ENCODE data around the gene SMIM12. TPM values are rescaled to one million over a fixed set of nuclear protein-coding genes. Genes with fewer than 3 reads are reported as not detected.
A peak's percentile ranks its signal among the peaks of the same experiment; 100 is the strongest.

Gene SMIM12
- total RNA-seq, 2 donors from 2014 or later = 49.6 to 55.2 TPM

GRCh38 chr1:34868230-34869049, 8.9 kb upstream of the SMIM12 start:
- intact Hi-C loops (cut with DNase I) = loop anchor here (5.0 kb wide), 1 partner anchor 81 kb away; no protein-coding TSS in a partner anchor
- DNase-seq = no peak
- Histone ChIP-seq H3K4me3 (no peak overlapping the region), H3K9ac (ENCODE audit: low read depth in 2 of 2, low read length in 2 of 2) (no peak overlapping the region), H3K4me1 (no peaks in the 10 kb centered on the region), H3K9me3 (no peaks in the 10 kb centered on the region), H3K36me3 (no peaks in the 10 kb centered on the region), H3K27ac (no peak overlapping the region), H3K27me3 (no peaks in the 10 kb centered on the region)
- TF ChIP-seq CTCF (IDR thresholded peaks at IDR 0.05) = no peak

GRCh38 chr1:34867415-34867814, 7.9 kb upstream of the SMIM12 start:
- no peak overlapping the region for H3K9ac ChIP-seq (ENCODE audit: low read depth in 2 of 2, low read length in 2 of 2)
- intact Hi-C loops (cut with DNase I) = loop anchor here (5.0 kb wide), 1 partner anchor 80 kb away; no protein-coding TSS in a partner anchor
- no peak for DNase-seq
- no peaks in the 10 kb centered on the region for H3K9me3 ChIP-seq
- no peak overlapping the region for H3K4me3 ChIP-seq
- H3K27ac ChIP-seq = no peak overlapping the region
- H3K4me1 ChIP-seq = no peaks in the 10 kb centered on the region
- H3K36me3 ChIP-seq = no peaks in the 10 kb centered on the region
- no peaks in the 10 kb centered on the region for H3K27me3 ChIP-seq
- TF ChIP-seq CTCF (IDR thresholded peaks at IDR 0.05) = no peak

- Histone ChIP-seq H3K9me3 (no peaks in the 10 kb centered on the region), H3K27ac (peak overlapping the region; percentile 60), H3K4me1 (no peaks in the 10 kb centered on the region), H3K27me3 (no peaks in the 10 kb centered on the region), H3K36me3 (no peaks in the 10 kb centered on the region), H3K9ac (ENCODE audit: low read depth in 2 of 2, low read length in 2 of 2) (peak overlapping the region; percentile 69 to 93), H3K4me3 (peak overlapping the region; percentile 66)
- intact Hi-C loops (cut with DNase I) = loop anchor here (5.0 kb wide), 1 partner anchor 79 kb away; no protein-coding TSS in a partner anchor
- DNase-seq = no peak
- TF ChIP-seq CTCF (IDR thresholded peaks at IDR 0.05) = no peak
Measured at GRCh38 chr1:34866762-34867109, 7.2 kb upstream of the SMIM12 start.

GRCh38 chr1:34865981-34866761, 6.6 kb upstream of the SMIM12 start:
- Histone ChIP-seq H3K27ac (peak overlapping the region; percentile 60), H3K9me3 (no peaks in the 10 kb centered on the region), H3K4me3 (peak overlapping the region; percentile 66), H3K9ac (ENCODE audit: low read depth in 2 of 2, low read length in 2 of 2) (peak overlapping the region; percentile 69 to 93), H3K4me1 (no peaks in the 10 kb centered on the region), H3K36me3 (no peaks in the 10 kb centered on the region), H3K27me3 (no peaks in the 10 kb centered on the region)
- peak; percentile 97 for TF ChIP-seq CTCF (IDR thresholded peaks at IDR 0.05)
- intact Hi-C loops (cut with DNase I) = loop anchor here (5.0 kb wide), 1 partner anchor 79 kb away; no protein-coding TSS in a partner anchor
- peak; percentile 92 for DNase-seq

- intact Hi-C loops (cut with DNase I) = loop anchor here (5.0 kb wide), 1 partner anchor 78 kb away; no protein-coding TSS in a partner anchor
Measured at GRCh38 chr1:34865573-34865972, 6.0 kb upstream of the SMIM12 start.

More at GRCh38 chr1:34865573-34865972, 6.0 kb upstream of the SMIM12 start:
- H3K36me3 ChIP-seq = no peaks in the 10 kb centered on the region
- no peak for DNase-seq
- H3K9ac ChIP-seq (ENCODE audit: low read depth in 2 of 2, low read length in 2 of 2) = peak overlapping the region; percentile 69 to 93
- H3K4me1 ChIP-seq = no peaks in the 10 kb centered on the region
- H3K27me3 ChIP-seq = no peaks in the 10 kb centered on the region
- H3K4me3 ChIP-seq = peak overlapping the region; percentile 66
- TF ChIP-seq CTCF (IDR thresholded peaks at IDR 0.05) = no peak
- peak overlapping the region; percentile 60 for H3K27ac ChIP-seq
- no peaks in the 10 kb centered on the region for H3K9me3 ChIP-seq

All from colonic mucosa (tissue), 4 donors.